Measurements from ENCODE around the gene KCNH1. TPM values are rescaled to one million over a fixed set of nuclear protein-coding genes. Genes with fewer than 3 reads are reported as not detected.
"Not testable (repeated sequence)": the region's sequence is repeated elsewhere in the genome, so short reads cannot be mapped to it uniquely, and the experiment has no call there.

KCNH1 gene
- total RNA-seq, 1 donor from 2014 or later, result not detected

- H3K4me1 Mint-ChIP-seq, result no peaks in the 10 kb centered on the region
- no peaks in the 10 kb centered on the region for H3K27me3 Mint-ChIP-seq
- H3K27ac Mint-ChIP-seq, result no peak overlapping the region
These were observed 464.0 kb downstream of the KCNH1 start for GRCh38 chr1:210669951-210670350.

GRCh38 chr1:210663730-210664573 is 470.0 kb downstream of the KCNH1 start:
- no peaks in the 10 kb centered on the region for H3K27me3 Mint-ChIP-seq
- CTCF ChIA-PET, result no interaction called here
- H3K4me1 Mint-ChIP-seq, result peaks cover 5% of the 10 kb centered on the region
- no peaks in the 10 kb centered on the region for H3K9me3 Mint-ChIP-seq
- no peak overlapping the region for H3K27ac Mint-ChIP-seq
- ATAC-seq (ENCODE audit: low read depth) (no peak), DNase-seq (no peak)
- no peak overlapping the region for H3K4me3 Mint-ChIP-seq
- H3K36me3 Mint-ChIP-seq (ENCODE audit: low read depth), result no peaks in the 10 kb centered on the region
- POLR2A ChIA-PET, result no interaction called here
- TF ChIP-seq CTCF (IDR thresholded peaks at IDR 0.05), result no peak
- intact Hi-C loops (cut with micrococcal nuclease), result no loop called here

More at GRCh38 chr1:210669951-210670350, 464.0 kb downstream of the KCNH1 start:
- Mint-ChIP-seq H3K4me3 (no peak overlapping the region), H3K9me3 (no peaks in the 10 kb centered on the region), H3K36me3 (ENCODE audit: low read depth) (peaks cover 4% of the 10 kb centered on the region)
- no peak for TF ChIP-seq CTCF (IDR thresholded peaks at IDR 0.05)
- DNase-seq (no peak), ATAC-seq (ENCODE audit: low read depth) (no peak)
- ChIA-PET CTCF (no interaction called here), POLR2A (no interaction called here)
- intact Hi-C loops (cut with micrococcal nuclease), result no loop called here

GRCh38 chr1:210662291-210663050 is 471.5 kb downstream of the KCNH1 start:
- CTCF ChIA-PET, result no interaction called here
- H3K9me3 Mint-ChIP-seq, result no peaks in the 10 kb centered on the region
- peaks cover 5% of the 10 kb centered on the region for H3K4me1 Mint-ChIP-seq
- ATAC-seq (ENCODE audit: low read depth) (no peak), DNase-seq (no peak)
- intact Hi-C loops (cut with micrococcal nuclease), result no loop called here
- H3K27ac Mint-ChIP-seq, result no peak overlapping the region
- no peaks in the 10 kb centered on the region for H3K36me3 Mint-ChIP-seq (ENCODE audit: low read depth)
- POLR2A ChIA-PET, result no interaction called here
- H3K27me3 Mint-ChIP-seq, result no peaks in the 10 kb centered on the region
- no peak for TF ChIP-seq CTCF (IDR thresholded peaks at IDR 0.05)
- no peak overlapping the region for H3K4me3 Mint-ChIP-seq

- H3K4me3 Mint-ChIP-seq; CTCF ChIA-PET; DNase-seq; POLR2A ChIA-PET; H3K27me3 Mint-ChIP-seq; intact Hi-C loops (cut with micrococcal nuclease); H3K4me1 Mint-ChIP-seq; ATAC-seq (ENCODE audit: low read depth); H3K27ac Mint-ChIP-seq; H3K9me3 Mint-ChIP-seq; H3K36me3 Mint-ChIP-seq (ENCODE audit: low read depth): not testable (repeated sequence)
These were observed 472.4 kb downstream of the KCNH1 start for GRCh38 chr1:210661520-210661919.

GRCh38 chr1:210657806-210658205 is 476.1 kb downstream of the KCNH1 start:
- CTCF ChIA-PET, result no interaction called here
- H3K27me3 Mint-ChIP-seq, result no peaks in the 10 kb centered on the region

More at GRCh38 chr1:210657806-210658205, 476.1 kb downstream of the KCNH1 start:
- Mint-ChIP-seq H3K4me1 (no peaks in the 10 kb centered on the region), H3K27ac (no peak overlapping the region), H3K9me3 (no peaks in the 10 kb centered on the region), H3K4me3 (no peak overlapping the region), H3K36me3 (ENCODE audit: low read depth) (no peaks in the 10 kb centered on the region)
- intact Hi-C loops (cut with micrococcal nuclease), result no loop called here
- DNase-seq, result no peak
- POLR2A ChIA-PET, result no interaction called here
- ATAC-seq (ENCODE audit: low read depth), result no peak
- TF ChIP-seq CTCF (IDR thresholded peaks at IDR 0.05), result no peak

Measured in activated B cell treated with CpG ODN at 0.5 μM for 24 hours (primary cell).